ENCODE results near the gene USP40.

DNA sequence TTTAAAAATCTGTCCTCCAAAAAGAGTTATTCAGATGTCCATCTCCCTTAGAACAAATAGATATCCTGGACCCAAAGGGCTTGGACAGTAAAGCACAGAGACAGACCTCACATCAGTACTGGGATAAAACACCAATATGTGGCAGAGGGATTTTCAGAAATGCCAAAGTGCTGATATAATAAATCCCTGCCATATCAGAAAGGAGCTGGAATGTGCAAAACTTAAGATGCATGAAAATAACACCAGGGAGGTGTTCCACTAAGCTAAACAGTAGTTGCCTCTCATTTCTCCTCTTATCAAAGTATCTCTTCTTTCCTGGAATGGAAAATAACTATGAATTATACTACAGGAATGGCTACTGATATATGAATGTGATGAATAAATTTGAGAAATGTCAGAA lies 13.2 kb downstream of the USP40 start:
- TF ChIP-seq, protein P1, sequence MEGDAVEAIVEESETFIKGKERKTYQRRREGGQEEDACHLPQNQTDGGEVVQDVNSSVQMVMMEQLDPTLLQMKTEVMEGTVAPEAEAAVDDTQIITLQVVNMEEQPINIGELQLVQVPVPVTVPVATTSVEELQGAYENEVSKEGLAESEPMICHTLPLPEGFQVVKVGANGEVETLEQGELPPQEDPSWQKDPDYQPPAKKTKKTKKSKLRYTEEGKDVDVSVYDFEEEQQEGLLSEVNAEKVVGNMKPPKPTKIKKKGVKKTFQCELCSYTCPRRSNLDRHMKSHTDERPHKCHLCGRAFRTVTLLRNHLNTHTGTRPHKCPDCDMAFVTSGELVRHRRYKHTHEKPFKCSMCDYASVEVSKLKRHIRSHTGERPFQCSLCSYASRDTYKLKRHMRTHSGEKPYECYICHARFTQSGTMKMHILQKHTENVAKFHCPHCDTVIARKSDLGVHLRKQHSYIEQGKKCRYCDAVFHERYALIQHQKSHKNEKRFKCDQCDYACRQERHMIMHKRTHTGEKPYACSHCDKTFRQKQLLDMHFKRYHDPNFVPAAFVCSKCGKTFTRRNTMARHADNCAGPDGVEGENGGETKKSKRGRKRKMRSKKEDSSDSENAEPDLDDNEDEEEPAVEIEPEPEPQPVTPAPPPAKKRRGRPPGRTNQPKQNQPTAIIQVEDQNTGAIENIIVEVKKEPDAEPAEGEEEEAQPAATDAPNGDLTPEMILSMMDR (IDR thresholded peaks at IDR 0.05 in 8 of 11, conservative IDR thresholded peaks at IDR 0.05 in 3 of 11) = no peak
- TF ChIP-seq POLR2A (IDR thresholded peaks at IDR 0.05) (no peak), POLR2AphosphoS5 (IDR thresholded peaks at IDR 0.05) (no peak)

Measured in spleen (tissue), 7 donors.